ENCODE results near the gene FNDC7.
"Not testable (repeated sequence)": the region's sequence is repeated elsewhere in the genome, so short reads cannot be mapped to it uniquely, and the experiment has no call there.

FNDC7 gene

DNA sequence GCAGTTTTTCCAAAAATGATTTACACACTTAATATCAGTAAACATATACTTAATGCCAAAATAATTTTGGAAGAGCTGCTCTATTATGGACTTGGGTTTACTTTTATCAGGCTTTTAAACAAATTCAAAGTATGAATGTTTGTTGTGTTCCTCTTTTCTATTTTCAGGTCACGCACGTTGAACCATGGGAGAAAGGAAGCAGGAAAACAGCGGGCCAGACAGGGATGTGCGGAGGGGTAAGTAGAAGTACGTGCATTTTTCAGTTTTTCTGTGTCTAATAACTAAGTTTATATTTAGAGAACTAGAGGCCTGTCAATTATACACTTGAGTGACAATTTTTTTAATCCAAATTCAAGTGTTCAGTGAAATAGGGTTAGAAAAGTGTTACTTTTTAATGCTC lies 17.2 kb upstream of the FNDC7 start:
- no peak for DNase-seq (ENCODE audit: low read depth in 2 of 2)

DNA sequence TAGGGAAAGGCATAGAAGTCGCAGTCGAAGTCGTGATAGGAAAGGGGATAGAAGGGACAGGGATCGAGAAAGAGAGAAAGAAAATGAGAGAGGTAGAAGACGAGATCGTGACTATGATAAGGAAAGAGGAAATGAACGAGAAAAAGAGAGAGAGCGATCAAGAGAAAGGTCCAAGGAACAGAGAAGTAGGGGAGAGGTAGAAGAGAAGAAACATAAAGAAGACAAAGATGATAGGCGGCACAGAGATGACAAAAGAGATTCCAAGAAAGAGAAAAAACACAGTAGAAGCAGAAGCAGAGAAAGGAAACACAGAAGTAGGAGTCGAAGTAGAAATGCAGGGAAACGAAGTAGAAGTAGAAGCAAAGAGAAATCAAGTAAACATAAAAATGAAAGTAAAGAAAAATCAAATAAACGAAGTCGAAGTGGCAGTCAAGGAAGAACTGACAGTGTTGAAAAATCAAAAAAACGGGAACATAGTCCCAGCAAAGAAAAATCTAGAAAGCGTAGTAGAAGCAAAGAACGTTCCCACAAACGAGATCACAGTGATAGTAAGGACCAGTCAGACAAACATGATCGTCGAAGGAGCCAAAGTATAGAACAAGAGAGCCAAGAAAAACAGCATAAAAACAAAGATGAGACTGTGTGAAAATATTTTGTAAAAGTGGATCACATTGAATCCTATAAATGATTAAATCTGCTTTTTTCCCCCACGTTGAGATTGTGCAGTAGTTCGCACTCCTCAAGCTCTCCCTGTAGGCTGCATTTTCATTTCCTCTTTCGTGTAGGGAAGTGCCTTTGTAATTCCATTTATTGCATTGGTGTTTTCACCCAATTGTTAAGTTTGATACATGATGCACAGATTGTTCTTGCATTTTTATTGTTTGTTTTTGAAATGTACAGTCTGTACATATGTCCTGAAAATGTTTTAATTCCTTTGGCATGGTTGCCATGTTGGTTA lies 13.1 kb upstream of the FNDC7 start:
- DNase-seq (ENCODE audit: low read depth in 2 of 2) = no peak

- no peak for DNase-seq (ENCODE audit: low read depth in 2 of 2)
These were observed 11.4 kb upstream of the FNDC7 start for GRCh38 chr1:108701176-108701849.

DNA sequence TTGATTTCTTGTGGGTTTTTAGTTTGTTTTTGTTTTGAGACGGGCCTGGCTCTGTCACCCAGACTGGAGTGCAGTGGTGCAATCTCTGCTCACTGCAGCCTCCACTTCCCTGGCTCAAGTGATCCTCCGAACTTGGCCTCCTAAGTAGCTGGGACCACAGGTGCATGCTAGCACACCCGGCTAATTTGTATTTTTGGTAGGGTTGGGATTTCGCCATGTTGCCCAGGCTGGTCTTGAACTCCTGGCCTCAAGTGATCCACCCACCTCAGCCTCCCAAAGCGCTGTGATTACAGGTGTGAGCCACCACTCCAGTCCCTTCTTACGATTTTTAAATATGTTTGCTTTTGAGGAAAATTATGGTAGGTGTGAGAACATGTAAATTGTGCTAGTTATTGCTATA lies 10.6 kb upstream of the FNDC7 start:
- DNase-seq (ENCODE audit: low read depth in 2 of 2) = not testable (repeated sequence)

DNA sequence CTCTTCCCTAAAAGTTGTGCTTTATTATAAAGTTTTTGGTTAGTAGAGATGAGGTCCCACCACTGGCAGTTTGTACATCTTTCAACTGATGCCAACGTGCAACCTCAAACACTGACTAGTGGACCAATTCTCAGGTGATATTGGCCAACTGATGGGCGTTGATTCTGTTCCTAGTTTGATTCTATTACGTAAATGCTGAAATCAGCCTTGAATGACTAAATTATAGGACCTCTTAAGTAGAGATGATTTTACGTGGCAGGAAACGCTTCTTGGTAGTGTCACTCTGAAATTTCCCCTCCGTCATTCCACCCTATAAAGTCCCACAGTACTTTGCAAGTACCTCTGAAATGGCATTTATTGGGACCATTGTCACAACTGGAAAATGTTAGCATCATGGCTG lies 8.8 kb upstream of the FNDC7 start:
- no peak for DNase-seq (ENCODE audit: low read depth in 2 of 2)

- DNase-seq (ENCODE audit: low read depth in 2 of 2) = no peak
These were observed 8.2 kb upstream of the FNDC7 start for GRCh38 chr1:108704496-108704895.

DNA sequence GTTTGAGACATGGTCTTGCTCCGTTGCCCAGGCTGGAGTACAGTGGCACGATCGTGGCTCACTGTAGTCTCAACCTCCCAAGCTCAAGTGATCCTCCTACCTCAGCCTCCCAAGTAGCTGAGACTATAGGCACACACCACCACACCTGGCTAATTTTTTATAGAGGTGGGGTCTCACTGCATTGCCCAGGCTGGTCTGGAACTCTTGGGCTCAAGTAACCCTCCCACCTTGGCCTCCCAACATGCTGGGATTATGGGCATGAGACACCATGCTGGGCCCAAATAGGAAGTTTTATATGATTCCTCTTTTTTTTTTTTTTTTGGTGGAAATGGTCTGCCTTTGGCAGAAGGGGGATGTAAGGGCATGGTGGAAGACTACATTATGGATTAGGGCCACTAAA lies 6.1 kb upstream of the FNDC7 start:
- no peak for DNase-seq (ENCODE audit: low read depth in 2 of 2)

GRCh38 chr1:108708691-108709660 lies 3.7 kb upstream of the FNDC7 start:
- DNase-seq (ENCODE audit: low read depth in 2 of 2) = peak; percentile 25 to 36

DNA sequence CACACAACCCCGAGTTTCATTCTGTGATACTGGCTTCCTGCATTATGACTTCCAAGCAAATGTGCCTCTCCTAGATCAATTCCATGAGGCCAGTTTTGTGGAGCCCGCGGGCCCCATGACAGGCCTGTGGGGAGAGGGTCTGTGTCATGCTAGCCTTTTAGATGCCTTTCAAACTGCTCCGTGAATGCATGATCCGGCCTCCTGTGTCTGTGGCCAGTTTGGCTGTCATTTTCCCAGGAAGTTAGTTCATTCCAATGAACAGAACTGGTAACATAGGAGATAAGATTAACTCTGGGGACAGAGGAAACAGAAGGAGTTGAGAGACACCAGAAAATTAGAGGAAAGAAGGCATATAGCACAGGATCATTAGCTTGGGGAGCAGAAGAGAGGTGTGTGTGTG lies 3.2 kb downstream of the FNDC7 start:
- no peak for DNase-seq (ENCODE audit: low read depth in 2 of 2)

DNA sequence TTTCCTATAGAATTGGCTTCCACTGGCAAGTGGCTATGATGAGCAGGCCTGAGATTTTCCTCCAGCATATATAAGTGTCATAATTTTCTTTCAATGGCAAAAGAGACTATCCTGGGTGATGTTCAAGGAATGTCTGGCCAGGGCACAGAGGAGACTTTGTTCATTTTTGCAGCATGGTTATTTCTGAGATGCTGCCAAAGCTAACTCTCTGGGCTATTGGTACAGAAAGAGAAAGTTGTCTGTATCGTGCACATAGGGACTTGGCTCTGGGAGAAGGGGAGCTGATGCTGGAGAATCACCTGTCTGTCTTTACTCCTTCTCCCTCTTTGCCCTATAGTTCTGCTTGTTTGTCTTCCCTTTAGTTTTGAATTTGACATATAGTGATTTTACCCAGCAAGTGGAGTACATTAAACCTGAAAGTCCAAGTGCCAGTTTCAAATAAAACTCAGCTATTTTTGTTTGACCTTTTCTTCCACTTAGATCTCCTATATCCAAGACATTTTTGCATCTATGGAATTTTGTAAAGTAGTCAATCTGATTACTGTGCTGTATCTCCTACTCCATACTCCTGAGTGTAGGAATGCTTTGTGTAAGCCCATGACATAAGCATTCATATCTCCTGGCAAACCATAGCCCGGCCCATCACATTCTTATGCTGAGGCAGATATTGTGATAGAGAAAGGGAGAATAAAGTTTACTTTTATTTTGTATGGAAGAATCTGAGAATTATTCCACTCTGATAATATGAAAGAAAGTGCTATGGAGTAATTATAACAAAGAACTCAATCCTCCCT lies 3.9 kb downstream of the FNDC7 start:
- no peak for DNase-seq (ENCODE audit: low read depth in 2 of 2)

- no peak for DNase-seq (ENCODE audit: low read depth in 2 of 2)
These were observed 5.1 kb downstream of the FNDC7 start for GRCh38 chr1:108717774-108718316.

DNA sequence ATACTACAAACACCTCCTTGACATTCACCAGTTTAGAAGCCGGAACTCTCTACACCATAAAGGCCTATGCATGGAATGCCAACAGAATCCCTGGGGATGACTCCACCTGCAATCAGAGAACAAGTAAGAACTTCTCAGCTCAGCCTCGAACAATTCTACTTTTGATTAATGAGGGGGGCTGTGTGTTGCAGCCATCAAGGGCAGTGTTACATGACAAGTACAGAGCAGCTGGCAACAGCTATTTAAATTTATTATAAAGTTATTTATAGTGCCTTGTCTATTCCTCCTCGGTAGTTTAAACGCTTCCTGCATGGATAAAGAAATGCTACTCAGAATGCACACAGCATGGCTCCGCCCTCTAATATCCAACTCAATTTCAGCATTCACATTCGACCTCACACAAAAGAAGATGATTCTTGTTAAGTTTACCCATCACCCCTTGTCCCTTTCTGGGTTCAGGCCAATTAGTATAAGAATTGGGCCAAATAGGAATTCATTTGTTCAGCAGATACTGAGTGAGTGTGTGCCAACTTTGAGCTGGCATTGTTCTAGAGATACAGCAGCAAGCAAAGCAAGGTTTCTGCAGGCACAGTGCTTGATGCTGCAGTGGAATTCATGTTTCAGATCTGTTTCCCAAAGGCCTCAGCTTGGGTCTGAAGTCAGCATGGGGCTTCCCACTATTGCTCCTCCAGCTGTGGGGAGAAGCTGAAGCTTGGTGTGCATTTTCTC lies 6.4 kb downstream of the FNDC7 start:
- DNase-seq (ENCODE audit: low read depth in 2 of 2) = no peak

DNA sequence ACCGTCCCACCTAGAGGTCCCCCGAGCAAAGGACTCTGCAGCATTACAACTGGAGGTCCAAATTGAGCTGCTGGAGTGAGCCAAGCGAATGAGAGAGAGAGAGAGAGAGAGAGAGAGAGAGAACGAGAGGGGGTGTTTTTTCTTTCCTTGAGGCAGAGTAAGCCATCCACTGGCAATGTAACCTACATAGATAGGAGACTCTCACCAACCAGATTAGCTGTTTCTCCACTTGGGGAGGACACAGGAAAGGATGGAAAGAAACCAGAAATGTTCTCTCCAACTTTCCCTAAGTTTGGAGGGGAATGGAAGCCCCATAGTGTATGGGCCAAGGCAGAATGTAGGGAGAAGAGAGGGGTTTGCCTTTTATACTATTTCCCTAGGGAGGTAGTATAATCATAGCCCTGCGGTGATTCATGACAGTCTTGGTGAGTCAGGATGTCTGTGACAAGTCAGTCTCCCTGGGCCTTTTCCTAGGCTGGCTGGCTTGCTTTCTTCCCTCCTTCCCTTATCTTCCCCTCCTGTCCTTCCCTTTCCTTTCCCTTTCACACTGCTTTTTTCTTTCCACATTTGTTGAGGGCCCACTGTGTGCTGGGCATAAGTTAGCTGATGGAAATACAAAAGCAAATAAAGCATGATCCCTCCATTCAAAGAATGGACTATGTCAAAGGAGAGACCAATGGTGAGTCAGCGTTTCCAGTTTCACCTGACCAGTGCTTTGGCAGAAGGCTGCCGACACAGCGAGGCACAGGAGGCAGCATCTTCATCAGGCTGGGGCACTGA lies 7.1 kb downstream of the FNDC7 start:
- no peak for DNase-seq (ENCODE audit: low read depth in 2 of 2)

DNA sequence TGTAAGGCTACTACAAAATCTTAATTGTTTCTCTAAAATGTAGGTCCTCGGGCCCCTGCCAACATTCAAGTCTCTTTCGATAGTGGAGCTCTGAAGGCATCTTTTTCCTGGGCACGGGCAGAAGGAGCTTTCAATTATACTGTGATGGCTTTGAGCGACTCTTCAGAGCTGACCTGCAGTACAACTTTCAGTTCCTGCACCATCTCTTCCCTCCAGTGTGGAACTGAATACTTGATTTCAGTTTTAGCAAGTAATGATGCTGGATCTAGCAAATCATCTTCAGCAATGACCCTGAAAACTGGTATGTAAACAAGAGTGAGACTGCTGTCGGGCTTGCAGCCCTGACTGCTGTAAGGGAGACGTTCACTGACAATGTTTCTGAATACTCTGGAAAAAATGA lies 9.6 kb downstream of the FNDC7 start:
- no peak for DNase-seq (ENCODE audit: low read depth in 2 of 2)

GRCh38 chr1:108725906-108726305 lies 13.2 kb downstream of the FNDC7 start:
- DNase-seq (ENCODE audit: low read depth in 2 of 2) = no peak

- no peak for DNase-seq (ENCODE audit: low read depth in 2 of 2)
These were observed 15.7 kb downstream of the FNDC7 start for GRCh38 chr1:108728327-108728923.

- no peak for DNase-seq (ENCODE audit: low read depth in 2 of 2)
These were observed 16.8 kb downstream of the FNDC7 start for GRCh38 chr1:108729481-108729880.

DNA sequence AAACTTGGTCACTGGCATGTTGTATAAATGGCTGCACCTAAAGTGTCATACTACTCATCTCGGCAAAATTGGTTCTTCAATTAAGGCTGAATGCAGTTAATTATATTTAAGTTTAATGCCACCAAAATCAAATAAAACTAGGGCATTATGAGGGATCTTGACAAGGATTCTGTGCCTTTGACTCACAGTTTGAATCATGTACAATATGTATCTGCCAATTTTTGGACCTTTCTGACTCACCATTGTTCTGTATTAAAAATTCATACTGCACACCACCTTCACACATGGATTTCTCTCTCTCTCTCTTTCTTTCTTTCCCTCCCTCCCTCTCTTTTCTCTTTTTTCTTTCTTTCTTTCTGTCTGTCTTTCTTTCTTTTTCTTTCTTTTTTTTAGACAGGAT lies 19.7 kb downstream of the FNDC7 start:
- no peak for DNase-seq (ENCODE audit: low read depth in 2 of 2)

Data from activated CD8-positive, alpha-beta memory T cell treated with anti-CD3 and anti-CD28 coated beads for 4 hours (primary cell).